Colonic mucosa (tissue), 4 donors: Measurements from ENCODE around the gene SOD2. TPM values are rescaled to one million over a fixed set of nuclear protein-coding genes. Genes with fewer than 3 reads are reported as not detected.
"Not testable (repeated sequence)": the region's sequence is repeated elsewhere in the genome, so short reads cannot be mapped to it uniquely, and the experiment has no call there.

ENCODE experiments used
- DNase-seq: peaks from one replicate; pipeline ENCODE4 v3.0.0-alpha.2; 2020
- H3K27ac ChIP-seq: fragments of 200-600 bp; one replicate; pipeline ENCODE4 v1.8.0; 2021
- H3K27me3 ChIP-seq: fragments of 200-600 bp; one replicate; pipeline ENCODE4 v1.8.0; 2021
- H3K36me3 ChIP-seq: fragments of 200-600 bp; one replicate; pipeline ENCODE4 v1.8.0; 2021
- H3K4me1 ChIP-seq: fragments of 200-600 bp; one replicate; pipeline ENCODE4 v1.8.0; 2021; ENCODE audit warnings: mild to moderate bottlenecking
- H3K4me3 ChIP-seq: fragments of 200-600 bp; one replicate; pipeline ENCODE4 v1.8.0; 2021
- H3K9ac ChIP-seq, 2 donors: one replicate each; pipeline ENCODE4 v1.7.0; 2013; ENCODE audit warnings: control low read depth in 2 of 2, low read depth in 2 of 2, low read length in 2 of 2
- H3K9me3 ChIP-seq: fragments of 200-600 bp; one replicate; pipeline ENCODE4 v1.8.0; 2021
- intact Hi-C: fragments of 100-400 bp; cut with DNase I; formaldehyde crosslinking; loops from one replicate; pipeline ENCODE4 v1.14.1; 2022
- total RNA-seq, 2 donors: library from RNA; stranded (reverse); fragmentation: NEBNext Ultra II Directional in 1 of 2; extraction: Animal tissue kit (Norgen Biotek cat#: 25700) in 1 of 2; gene quantifications; one replicate each; pipeline ENCODE4 v1.2.1, GENCODE V29; 2021
- TF ChIP-seq, protein P1 (sequence below): fragments of 200-600 bp; IDR thresholded peaks from one replicate; pipeline ENCODE4 v1.8.0; 2022; ENCODE audit warnings: antibody characterized with exemption, mild to moderate bottlenecking
- donor health status: healthy.
- donor health status: DM: no; HTN: no; CAD: no.
- donor health status: DM: no; HTN: no; CAD: no.

SOD2 gene
- total RNA-seq, 2 donors from 2014 or later = 199 to 365 TPM

DNA sequence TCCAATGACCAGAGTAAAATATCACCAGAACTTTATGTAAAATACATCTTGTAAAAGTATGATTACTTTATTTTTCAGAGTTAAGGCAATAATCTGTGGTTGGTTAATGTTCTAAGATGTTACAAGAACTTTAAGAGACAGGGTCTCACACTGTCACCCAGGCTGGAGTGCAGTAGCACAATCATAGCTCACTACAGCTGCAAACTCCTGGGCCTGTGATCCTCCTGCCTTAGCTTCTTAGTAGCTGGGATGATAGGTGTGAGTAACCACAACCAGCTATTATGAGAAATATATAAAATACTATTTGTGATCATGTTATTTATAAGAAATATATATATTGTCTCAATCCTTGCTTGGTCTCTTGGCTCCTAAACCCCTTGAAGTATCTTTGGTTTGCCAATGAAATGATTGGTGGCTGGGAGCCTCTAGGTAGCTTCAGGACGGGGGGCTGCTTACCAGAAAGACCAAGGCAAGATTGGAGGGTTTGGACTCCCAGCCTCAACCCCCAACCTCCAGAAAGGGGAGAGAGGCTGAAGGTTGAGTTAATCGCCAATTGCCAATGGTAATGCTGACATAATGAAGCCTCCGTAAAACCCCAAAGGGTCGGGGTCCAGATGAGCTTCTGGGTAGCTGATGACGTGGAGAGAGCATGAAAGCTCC is 15.4 kb downstream of the SOD2 start:
- Histone ChIP-seq H3K27ac (no peak overlapping the region), H3K9me3 (no peaks in the 10 kb centered on the region), H3K4me3 (no peak overlapping the region), H3K9ac (no peak overlapping the region), H3K27me3 (no peaks in the 10 kb centered on the region), H3K36me3 (no peaks in the 10 kb centered on the region), H3K4me1 (no peaks in the 10 kb centered on the region)
- TF ChIP-seq, protein P1, sequence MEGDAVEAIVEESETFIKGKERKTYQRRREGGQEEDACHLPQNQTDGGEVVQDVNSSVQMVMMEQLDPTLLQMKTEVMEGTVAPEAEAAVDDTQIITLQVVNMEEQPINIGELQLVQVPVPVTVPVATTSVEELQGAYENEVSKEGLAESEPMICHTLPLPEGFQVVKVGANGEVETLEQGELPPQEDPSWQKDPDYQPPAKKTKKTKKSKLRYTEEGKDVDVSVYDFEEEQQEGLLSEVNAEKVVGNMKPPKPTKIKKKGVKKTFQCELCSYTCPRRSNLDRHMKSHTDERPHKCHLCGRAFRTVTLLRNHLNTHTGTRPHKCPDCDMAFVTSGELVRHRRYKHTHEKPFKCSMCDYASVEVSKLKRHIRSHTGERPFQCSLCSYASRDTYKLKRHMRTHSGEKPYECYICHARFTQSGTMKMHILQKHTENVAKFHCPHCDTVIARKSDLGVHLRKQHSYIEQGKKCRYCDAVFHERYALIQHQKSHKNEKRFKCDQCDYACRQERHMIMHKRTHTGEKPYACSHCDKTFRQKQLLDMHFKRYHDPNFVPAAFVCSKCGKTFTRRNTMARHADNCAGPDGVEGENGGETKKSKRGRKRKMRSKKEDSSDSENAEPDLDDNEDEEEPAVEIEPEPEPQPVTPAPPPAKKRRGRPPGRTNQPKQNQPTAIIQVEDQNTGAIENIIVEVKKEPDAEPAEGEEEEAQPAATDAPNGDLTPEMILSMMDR = no peak
- intact Hi-C loops = no loop called here
- DNase-seq = no peak

DNA sequence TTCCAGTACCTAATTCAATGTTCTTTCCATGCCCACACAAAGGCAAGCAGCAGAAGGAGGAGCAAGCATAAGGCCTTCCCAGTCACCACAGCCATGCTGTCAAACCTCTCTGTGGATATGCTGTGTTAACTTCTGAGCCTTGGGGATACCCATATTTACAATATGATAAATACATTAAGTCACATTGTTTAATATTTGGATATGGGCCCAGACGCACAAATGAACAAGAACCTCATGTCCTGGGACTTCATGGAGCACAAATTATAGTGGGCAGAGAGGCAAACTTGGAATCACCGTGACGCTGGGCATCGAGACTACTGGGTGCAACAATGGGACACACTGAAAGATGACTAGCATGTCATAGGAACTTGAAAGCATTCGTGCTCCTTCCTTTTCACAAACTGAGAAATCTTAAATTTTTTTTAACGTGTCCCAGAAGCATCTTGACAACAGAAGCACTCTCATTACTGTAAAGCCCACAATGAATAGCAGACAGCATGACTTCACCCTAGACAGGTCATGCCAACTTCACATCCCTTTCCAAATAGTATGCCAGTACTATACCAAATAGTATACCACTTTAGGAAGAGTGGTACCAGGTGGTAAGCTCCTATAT is 16.0 kb downstream of the SOD2 start:
- Histone ChIP-seq H3K9ac (no peak overlapping the region), H3K27me3 (no peaks in the 10 kb centered on the region), H3K36me3 (no peaks in the 10 kb centered on the region), H3K4me1 (no peaks in the 10 kb centered on the region), H3K4me3 (no peak overlapping the region), H3K27ac (no peak overlapping the region), H3K9me3 (no peaks in the 10 kb centered on the region)
- intact Hi-C loops = no loop called here
- TF ChIP-seq, protein P1 = no peak
- DNase-seq = no peak

GRCh38 chr6:159676236-159676635 is 16.8 kb downstream of the SOD2 start:
- H3K9me3 ChIP-seq, H3K36me3 ChIP-seq, H3K4me1 ChIP-seq, H3K9ac ChIP-seq, intact Hi-C loops, H3K27ac ChIP-seq, DNase-seq, H3K27me3 ChIP-seq, H3K4me3 ChIP-seq: not testable (repeated sequence)

GRCh38 chr6:159665868-159666635 is 27.0 kb downstream of the SOD2 start:
- H3K9me3 ChIP-seq = no peaks in the 10 kb centered on the region
- intact Hi-C loops = no loop called here
- no peak overlapping the region for H3K9ac ChIP-seq

GRCh38 chr6:159663368-159663889 is 29.6 kb downstream of the SOD2 start:
- H3K36me3 ChIP-seq, H3K4me1 ChIP-seq, intact Hi-C loops, DNase-seq, H3K27ac ChIP-seq, H3K9me3 ChIP-seq, H3K9ac ChIP-seq, H3K27me3 ChIP-seq, H3K4me3 ChIP-seq: not testable (repeated sequence)

More at GRCh38 chr6:159665868-159666635, 27.0 kb downstream of the SOD2 start:
- TF ChIP-seq, protein P1 = no peak
- DNase-seq = no peak
- Histone ChIP-seq H3K27me3 (no peaks in the 10 kb centered on the region), H3K27ac (no peak overlapping the region), H3K36me3 (no peaks in the 10 kb centered on the region), H3K4me1 (no peaks in the 10 kb centered on the region), H3K4me3 (no peak overlapping the region)

GRCh38 chr6:159661977-159662376 is 31.1 kb downstream of the SOD2 start:
- H3K9me3 ChIP-seq, H3K9ac ChIP-seq, H3K27me3 ChIP-seq, intact Hi-C loops, H3K27ac ChIP-seq, H3K4me3 ChIP-seq, DNase-seq, H3K4me1 ChIP-seq, H3K36me3 ChIP-seq: not testable (repeated sequence)
